ENCODE results near the gene ECT2L. TPM values are rescaled to one million over a fixed set of nuclear protein-coding genes. Genes with fewer than 3 reads are reported as not detected.

Gene ECT2L
- total and polyA plus RNA-seq, 2 donors (not counting 3 experiments of a cell fraction or from before 2014, with no cell fraction given) = not detected

DNA sequence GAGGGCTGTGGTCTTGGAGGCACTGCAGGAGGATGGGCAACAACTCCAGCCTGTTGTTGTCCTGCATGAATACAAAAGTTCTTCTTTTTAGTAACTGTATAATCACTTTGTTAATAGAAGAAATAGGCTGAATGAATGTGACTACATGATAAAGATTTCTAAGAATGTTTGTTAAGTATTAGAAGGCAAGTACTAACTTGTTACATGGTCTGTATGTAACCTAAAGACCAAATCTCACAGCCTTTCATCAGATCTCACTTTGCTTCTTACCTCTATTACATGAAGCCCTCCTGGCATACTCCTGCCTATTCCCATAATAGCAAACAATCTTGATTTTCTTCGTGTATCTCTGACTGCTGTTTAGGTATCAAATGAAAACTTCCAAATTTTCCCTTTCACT is 118.8 kb downstream of the ECT2L start:
- intact Hi-C loops (cut with micrococcal nuclease) = no loop called here
- dilution Hi-C loops (cut with MboI; ENCODE audit: extremely low pct_ligation_motif_present, low sequenced_read_pairs) = no loop called here
- H3K27me3 ChIP-seq (ENCODE audit: control insufficient read depth in 2 of 2, insufficient read depth in 2 of 2, low read length in 2 of 2) = no peaks in the 10 kb centered on the region

DNA sequence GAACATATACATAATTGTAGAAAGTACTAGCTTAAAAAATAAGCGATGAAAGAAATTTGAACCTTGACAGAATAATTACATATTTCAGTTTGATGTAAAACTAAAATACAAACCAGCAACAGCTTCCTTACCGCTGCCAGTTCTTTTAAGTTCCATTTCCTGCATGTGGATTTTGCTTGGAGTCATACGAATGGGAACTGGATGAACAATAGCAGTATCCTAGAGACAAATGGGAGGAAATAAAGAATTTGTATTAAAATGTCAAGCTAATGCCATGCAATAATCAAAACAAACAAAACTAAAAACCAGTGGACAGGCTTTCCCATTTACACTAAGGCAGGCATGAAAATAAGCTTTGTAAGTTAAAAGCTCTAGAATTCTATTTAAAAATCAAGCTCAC is 125.0 kb downstream of the ECT2L start:
- no peaks in the 10 kb centered on the region for H3K9me3 ChIP-seq (replicated peaks; ENCODE audit: control insufficient read depth, insufficient read depth, low read length)
- no peaks in the 10 kb centered on the region for H3K9me1 ChIP-seq (replicated peaks; ENCODE audit: control insufficient read depth, extremely low read depth, insufficient read depth, low read length)
- H3K9ac ChIP-seq (replicated peaks; ENCODE audit: extremely low read depth, insufficient read depth, low read length) = no peak overlapping the region
- H3K27ac ChIP-seq (ENCODE audit: insufficient read depth, low read depth, low read length) = no peak overlapping the region
- H3K36me3 ChIP-seq (ENCODE audit: control insufficient read depth in 2 of 2, extremely low read depth in 1 of 2, insufficient read depth in 2 of 2, low read length in 2 of 2) = peaks cover 0 to 5% of the 10 kb centered on the region in 2 experiments
- FAIRE-seq = peak; percentile 54
- dilution Hi-C loops (cut with MboI; ENCODE audit: extremely low pct_ligation_motif_present, low sequenced_read_pairs) (no loop called here), intact Hi-C loops (cut with micrococcal nuclease) (loop anchor here (2.0 to 10.0 kb wide), 2 partner anchors 68 to 444 kb away; partner anchors contain the start of gene REPS1)
- ChIA-PET CTCF (interaction anchor here (0.8 to 2.8 kb wide), 12 partner anchors 10 to 444 kb away, joined by 3 to 10 read pairs (median 3); no protein-coding TSS in a partner anchor), POLR2A (no interaction called here)
- H3K4me3 ChIP-seq (replicated peaks in 1 of 3; ENCODE audit: insufficient read depth in 1 of 3, low read depth in 1 of 3, low read length in 3 of 3) = no peak overlapping the region
- H3K27me3 ChIP-seq (ENCODE audit: control insufficient read depth in 2 of 2, insufficient read depth in 2 of 2, low read length in 2 of 2) = no peaks in the 10 kb centered on the region
- BruUV-seq (replicated peaks) = no TSS peak
- no peak for TF ChIP-seq EZH2 (IDR thresholded peaks at IDR 0.05; ENCODE audit: borderline replicate concordance, low read depth, low read length, severe bottlenecking)
- TF ChIP-seq MYC (IDR thresholded peaks at IDR 0.05; ENCODE audit: low read depth, low read length) = no peak
- TF ChIP-seq JUN (IDR thresholded peaks at IDR 0.05; ENCODE audit: borderline replicate concordance, insufficient read depth, insufficient read length, low read depth) = no peak
- TF ChIP-seq, protein P1, sequence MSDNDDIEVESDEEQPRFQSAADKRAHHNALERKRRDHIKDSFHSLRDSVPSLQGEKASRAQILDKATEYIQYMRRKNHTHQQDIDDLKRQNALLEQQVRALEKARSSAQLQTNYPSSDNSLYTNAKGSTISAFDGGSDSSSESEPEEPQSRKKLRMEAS (IDR thresholded peaks at IDR 0.05; ENCODE audit: insufficient read depth, insufficient read length) = no peak
- H4K20me1 ChIP-seq (replicated peaks; ENCODE audit: control insufficient read depth, extremely low read depth, insufficient read depth, low read length) = no peaks in the 10 kb centered on the region
- peaks cover 9% of the 10 kb centered on the region for H3K4me1 ChIP-seq (ENCODE audit: control insufficient read depth, extremely low read depth, insufficient read depth, low read length)
- H2AFZ ChIP-seq (ENCODE audit: low read depth, low read length) = no peak overlapping the region
- H3K4me2 ChIP-seq (ENCODE audit: insufficient read depth, low read length) = no peak overlapping the region
- DNase-seq (ENCODE audit: low read depth, low spot score) = peak; percentile 72
- H3K79me2 ChIP-seq (ENCODE audit: control insufficient read depth, insufficient read depth, low read length) = no peaks in the 10 kb centered on the region

More for the DNA sequence above, 118.8 kb downstream of the ECT2L start:
- H4K20me1 ChIP-seq (replicated peaks; ENCODE audit: control insufficient read depth, extremely low read depth, insufficient read depth, low read length) = no peaks in the 10 kb centered on the region
- TF ChIP-seq FOS (IDR thresholded peaks at IDR 0.05; ENCODE audit: borderline replicate concordance, insufficient read depth, low read length) = no peak
- no peak for TF ChIP-seq EZH2 (IDR thresholded peaks at IDR 0.05; ENCODE audit: borderline replicate concordance, low read depth, low read length, severe bottlenecking)
- TF ChIP-seq, protein P2, sequence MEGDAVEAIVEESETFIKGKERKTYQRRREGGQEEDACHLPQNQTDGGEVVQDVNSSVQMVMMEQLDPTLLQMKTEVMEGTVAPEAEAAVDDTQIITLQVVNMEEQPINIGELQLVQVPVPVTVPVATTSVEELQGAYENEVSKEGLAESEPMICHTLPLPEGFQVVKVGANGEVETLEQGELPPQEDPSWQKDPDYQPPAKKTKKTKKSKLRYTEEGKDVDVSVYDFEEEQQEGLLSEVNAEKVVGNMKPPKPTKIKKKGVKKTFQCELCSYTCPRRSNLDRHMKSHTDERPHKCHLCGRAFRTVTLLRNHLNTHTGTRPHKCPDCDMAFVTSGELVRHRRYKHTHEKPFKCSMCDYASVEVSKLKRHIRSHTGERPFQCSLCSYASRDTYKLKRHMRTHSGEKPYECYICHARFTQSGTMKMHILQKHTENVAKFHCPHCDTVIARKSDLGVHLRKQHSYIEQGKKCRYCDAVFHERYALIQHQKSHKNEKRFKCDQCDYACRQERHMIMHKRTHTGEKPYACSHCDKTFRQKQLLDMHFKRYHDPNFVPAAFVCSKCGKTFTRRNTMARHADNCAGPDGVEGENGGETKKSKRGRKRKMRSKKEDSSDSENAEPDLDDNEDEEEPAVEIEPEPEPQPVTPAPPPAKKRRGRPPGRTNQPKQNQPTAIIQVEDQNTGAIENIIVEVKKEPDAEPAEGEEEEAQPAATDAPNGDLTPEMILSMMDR (IDR thresholded peaks at IDR 0.05; ENCODE audit: extremely low read depth in 1 of 2, insufficient read depth in 1 of 2, low read depth in 1 of 2, low read length in 2 of 2) = no peak
- TF ChIP-seq POLR2A (IDR thresholded peaks at IDR 0.05; ENCODE audit: low read depth, low read length) = no peak
- POLR2A ChIA-PET = no interaction called here
- H3K9ac ChIP-seq (replicated peaks; ENCODE audit: extremely low read depth, insufficient read depth, low read length) = no peak overlapping the region
- H3K4me2 ChIP-seq (ENCODE audit: insufficient read depth, low read length) = no peak overlapping the region
- no peak overlapping the region for H3K27ac ChIP-seq (ENCODE audit: insufficient read depth, low read depth, low read length)
- no TSS peak for BruUV-seq (replicated peaks)
- FAIRE-seq = no peak
- no peak for DNase-seq (ENCODE audit: low read depth, low spot score)
- H3K79me2 ChIP-seq (ENCODE audit: control insufficient read depth, insufficient read depth, low read length) = no peaks in the 10 kb centered on the region
- no peaks in the 10 kb centered on the region for H3K9me1 ChIP-seq (replicated peaks; ENCODE audit: control insufficient read depth, extremely low read depth, insufficient read depth, low read length)
- no peaks in the 10 kb centered on the region for H3K9me3 ChIP-seq (replicated peaks; ENCODE audit: control insufficient read depth, insufficient read depth, low read length)
- H3K4me1 ChIP-seq (ENCODE audit: control insufficient read depth, extremely low read depth, insufficient read depth, low read length) = no peaks in the 10 kb centered on the region
- CTCF ChIA-PET = no interaction called here
- no peak overlapping the region for H2AFZ ChIP-seq (ENCODE audit: low read depth, low read length)
- H3K4me3 ChIP-seq (replicated peaks in 1 of 3; ENCODE audit: insufficient read depth in 1 of 3, low read depth in 1 of 3, low read length in 3 of 3) = no peak overlapping the region
- peaks cover 0 to 11% of the 10 kb centered on the region in 2 experiments for H3K36me3 ChIP-seq (ENCODE audit: control insufficient read depth in 2 of 2, extremely low read depth in 1 of 2, insufficient read depth in 2 of 2, low read length in 2 of 2)

All from endothelial cell of umbilical vein (primary cell).